HG03095 (cell line): ENCODE measurements around the gene ZNF619.
"Not testable (repeated sequence)": the region's sequence is repeated elsewhere in the genome, so short reads cannot be mapped to it uniquely, and the experiment has no call there.

Experiments
- ATAC-seq: cut with Tn5 transposase; IDR thresholded peaks from one replicate; pipeline ENCODE4 v1.9.1; 2021; ENCODE audit warnings: moderate library complexity; ENCODE audit not compliant: unreplicated experiment

The ZNF619 gene

DNA sequence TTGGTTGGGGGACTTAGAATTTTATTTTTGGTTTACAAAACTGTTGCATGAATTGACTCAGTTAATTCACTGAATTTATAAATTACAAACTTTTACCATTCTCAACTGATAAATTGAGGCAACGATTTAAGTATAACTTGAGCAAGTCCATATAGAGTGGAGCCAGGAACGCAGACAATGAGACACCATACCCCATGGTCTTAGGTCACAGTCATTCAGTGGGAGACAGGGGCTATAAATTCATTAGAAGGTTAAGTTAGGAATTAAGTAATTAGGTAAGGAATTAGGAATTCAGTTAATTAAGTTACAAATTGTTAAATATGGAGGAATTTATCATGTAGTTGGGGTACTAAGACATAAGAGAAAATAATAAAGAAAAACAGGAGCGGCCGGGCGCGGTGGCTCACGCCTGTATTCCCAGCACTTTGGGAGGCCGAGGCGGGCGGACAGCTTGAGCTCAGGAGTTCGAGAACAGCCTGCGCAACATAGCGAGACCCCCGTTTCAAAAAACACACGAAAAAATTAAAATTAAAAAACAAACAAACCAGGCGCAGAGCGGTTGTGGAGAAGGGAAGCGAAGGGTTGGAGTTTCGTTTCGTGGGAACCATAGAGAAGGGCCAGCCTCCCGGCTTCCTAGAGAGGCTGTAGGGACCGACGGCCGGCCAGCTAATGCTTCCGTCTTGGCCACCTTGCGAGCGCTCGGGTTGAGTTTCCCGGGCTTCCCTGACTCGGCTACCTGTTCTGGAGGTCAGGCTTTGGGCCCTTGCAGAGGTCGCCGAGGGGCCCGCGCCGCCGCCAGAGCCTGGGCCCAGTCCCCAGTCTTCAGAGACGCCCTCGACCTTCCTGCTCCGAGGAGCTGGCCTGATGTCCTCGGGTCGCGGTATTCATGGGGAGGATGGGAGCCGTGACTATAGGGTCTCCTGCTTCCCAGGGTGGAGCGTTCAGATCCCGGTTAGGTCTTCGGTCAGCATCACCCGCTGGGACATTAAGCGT is at the start of gene ZNF619:
ZNF619 (plus strand) TSS at position 645 of the 993 bp plus-strand sequence. CDS start 858 bp downstream, outside the sequence.
- peak; percentile 75 for ATAC-seq

DNA sequence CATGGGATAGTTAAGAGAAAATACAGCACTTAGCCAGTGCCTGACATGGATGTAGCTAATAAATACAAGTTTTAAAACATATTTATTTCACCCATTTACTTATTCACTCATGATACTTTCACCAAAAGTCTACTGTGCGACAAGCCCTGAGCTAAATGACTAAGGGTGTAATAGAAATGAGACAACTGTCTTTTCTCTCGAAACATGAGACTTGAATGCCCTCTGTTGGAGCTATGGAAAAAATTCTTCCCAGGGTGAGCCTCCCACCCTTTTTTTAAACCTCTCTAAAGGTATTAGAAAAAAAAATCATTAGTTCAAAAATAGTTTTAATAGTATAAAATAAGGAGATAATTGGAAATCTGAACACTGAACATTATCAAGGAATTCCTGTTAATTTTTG is 44.1 kb upstream of the ZNF619 start:
- ATAC-seq, result no peak

DNA sequence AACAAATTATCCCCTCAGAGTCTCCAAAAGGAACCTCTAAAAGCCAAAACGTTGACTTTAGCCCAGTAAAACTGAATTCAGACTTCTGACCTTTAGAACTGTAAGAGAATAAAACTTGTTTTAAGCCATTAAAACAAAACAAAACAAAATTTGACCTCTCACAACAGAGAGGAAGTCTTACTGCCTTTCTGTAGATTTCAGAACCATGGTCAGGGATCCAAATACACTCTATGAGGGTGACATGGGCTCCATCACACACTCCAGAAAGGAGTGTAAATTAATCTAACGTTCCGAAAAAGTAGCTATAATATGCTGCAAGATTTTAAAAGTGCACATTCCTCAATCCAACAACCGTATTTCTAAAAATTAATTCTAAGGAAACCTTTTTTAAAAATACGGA is 39.0 kb upstream of the ZNF619 start:
- ATAC-seq, result no peak

DNA sequence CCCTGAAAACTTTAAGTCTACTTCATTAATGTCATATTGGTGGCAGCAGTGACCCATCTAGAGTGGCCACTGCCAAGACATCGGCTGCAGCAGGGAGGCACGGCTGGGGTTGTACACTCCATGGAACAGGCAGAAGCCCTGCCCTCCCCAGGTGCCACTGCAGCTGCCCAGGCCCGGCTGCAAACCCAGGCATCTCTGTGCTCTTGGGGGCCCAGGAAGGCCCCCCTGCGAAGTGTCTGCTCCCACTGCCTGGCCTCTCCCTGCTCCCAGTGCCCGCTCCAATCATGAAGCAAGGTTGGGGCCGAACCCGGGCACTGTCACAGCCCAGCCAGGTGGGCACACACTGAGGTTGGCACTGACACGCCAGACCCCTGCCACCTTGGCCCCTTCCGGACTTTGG is 31.9 kb upstream of the ZNF619 start:
- ATAC-seq, result no peak

DNA sequence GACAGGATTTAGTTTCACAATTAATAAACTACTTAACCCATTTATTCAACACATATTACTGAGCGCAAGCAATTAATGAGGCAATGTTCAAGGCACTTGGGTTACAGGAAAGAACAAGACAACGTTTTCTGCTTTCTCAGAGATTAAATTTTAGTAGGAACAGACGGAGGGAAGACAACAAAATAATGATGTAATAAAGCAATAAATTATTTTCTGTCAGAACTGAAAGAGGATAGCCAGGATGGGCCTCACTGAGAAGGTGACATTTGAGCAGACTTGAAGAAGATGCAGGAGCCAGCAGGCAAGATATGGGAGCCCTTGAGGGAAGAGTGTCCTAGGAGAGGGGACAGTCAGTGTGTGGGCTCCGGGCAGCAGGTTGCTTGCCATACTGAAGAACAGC is 31.0 kb upstream of the ZNF619 start:
- ATAC-seq, result no peak

DNA sequence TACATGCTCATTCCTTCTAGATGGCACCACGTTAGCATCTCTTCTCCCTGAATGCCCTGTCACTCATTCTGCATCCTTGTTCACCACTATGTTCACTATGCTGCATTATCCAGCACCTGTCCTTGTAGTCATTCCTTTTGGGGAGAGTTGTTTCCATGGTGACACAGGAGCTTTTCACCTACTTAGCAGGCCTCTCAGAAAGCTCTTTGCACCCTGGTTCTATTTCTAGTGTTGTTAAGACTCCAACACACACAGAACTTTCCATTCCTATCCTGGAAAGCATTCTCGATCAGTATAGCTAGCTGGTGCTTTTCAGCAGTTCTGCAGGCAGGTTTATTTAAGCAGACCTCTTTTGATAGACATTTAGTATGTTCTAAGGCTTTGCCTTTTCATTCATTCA is 26.5 kb upstream of the ZNF619 start:
- ATAC-seq, result no peak

DNA sequence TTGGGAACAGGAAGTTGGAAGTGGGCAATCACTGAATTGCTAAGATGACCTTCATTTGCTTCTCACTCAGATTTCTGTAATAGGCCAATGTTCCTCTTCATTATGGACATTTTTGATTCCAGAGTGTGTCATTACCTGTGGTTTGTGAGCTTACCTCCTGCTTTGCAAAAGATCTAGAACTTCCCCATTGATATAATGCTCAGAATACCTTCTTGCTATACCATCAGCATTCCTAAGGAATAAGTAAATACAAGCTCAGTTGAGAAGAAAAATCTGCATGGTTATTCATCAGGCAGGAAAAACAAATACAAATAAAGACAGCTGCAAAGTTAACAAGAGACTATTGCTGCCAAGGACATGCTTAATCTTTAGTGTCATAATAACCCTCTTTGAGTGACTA is 25.4 kb upstream of the ZNF619 start:
- no peak for ATAC-seq

DNA sequence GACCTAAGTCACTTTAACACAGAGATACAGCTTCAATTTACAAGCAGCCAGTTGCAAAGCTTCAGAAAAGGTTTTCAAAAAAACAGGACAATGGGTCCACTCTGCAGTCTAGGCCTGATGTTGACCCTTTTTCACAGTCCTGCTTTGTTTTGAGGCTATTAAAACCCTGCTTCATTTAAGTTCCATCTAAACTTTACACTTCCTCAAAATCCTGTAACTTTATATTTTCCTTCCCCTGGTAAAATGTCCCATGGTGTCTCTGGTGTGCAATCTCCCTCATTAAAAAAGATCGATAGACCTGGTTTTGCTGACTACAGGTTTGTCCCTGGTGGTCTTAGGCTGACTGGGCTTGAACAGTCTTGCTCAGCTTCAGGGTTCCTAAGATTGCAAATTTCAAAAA is 24.9 kb upstream of the ZNF619 start:
- ATAC-seq, result no peak

DNA sequence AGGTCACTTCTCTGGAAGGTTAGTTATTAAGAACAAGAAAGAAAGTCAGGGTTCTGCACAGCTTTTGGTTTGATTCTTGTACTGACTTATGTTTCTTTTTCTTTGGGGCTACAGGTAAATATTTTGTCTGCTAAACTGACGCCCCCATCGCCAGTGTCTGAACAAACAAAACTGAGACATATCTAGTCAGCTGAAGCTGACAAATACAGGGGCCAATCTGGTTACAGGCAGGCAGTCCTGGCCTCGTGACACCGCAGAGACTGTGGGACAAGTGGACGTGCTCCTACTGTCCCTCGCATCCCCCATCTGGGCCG is 24.4 kb upstream of the ZNF619 start:
- no peak for ATAC-seq

DNA sequence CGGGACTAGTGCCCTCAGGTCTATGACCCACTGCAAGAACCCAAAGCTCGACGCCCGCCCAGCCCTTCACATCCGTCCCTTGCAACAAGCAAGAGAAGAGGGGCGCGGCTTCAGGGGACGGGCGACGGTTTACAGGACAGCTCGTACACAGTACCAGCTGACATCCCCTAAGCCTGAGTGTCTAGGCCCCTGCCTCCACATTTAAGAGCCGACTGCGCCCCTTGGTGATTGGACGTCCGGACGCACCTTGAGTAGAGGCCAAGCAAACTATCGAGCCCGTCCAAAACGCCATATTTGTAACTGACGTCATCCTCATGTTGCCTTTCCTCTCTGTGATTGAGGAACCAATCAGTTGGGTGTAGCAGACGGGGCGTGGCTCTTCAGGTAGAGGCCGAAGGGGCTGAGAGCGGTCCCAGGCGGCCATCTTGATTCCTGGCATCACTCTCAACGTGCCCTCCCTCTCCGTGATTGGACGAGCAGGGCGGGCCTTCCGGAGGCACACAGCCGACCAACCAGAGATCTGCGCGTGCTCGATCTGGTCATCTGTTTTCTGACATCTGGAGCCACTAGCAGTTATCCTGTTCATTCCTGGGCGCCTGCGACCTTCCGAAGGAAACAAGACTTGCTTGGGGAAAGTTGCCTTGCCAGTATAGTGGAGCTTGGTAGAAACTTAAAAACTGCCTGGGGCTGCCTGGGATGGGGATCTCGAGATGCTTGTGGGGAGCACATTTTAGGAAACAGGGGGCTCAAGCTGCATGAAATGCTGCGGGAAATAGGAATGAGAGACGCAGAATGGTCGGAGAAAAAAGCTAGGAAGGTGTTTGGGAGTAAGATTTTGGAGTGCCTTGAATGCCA is 23.8 kb upstream of the ZNF619 start:
- ATAC-seq, result peak; percentile 93

DNA sequence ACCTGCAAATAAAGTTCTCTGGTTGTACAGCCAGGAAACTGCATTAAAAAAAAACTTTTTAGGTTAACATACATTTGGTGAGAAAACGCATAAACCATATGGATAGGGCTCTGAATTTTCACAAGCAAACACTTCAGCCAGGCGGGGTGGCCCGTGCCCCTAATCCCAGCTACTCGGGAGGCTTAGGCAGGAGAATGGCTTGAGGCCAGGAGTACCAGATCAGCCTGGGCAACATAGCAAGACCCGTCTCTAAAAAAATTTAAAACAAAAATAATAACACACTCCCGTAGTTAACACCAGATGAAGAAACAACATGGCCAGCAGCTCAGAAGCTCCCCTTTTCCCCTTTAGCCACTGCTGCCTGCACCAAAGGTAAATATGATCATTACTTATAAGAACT is 23.0 kb upstream of the ZNF619 start:
- ATAC-seq, result no peak

DNA sequence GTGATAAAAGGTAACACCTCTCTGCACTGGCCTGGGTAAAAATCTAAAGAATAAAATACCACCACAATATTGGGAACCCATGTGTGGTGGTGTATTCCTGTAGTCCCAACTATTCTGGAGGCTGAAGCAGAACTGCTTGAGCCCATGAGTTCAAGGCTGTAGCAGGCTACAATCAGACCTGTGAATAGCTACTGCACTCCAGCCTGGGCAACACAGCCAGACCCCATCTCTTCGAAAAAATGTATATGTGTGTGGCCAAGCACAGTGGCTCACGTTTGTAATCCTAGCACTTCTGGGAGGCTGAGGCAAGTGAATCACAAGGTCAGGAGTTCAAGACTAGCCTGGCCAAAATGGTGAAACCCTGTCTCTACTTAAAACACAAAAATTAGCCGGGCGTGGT is 21.6 kb upstream of the ZNF619 start:
- ATAC-seq, result no peak

DNA sequence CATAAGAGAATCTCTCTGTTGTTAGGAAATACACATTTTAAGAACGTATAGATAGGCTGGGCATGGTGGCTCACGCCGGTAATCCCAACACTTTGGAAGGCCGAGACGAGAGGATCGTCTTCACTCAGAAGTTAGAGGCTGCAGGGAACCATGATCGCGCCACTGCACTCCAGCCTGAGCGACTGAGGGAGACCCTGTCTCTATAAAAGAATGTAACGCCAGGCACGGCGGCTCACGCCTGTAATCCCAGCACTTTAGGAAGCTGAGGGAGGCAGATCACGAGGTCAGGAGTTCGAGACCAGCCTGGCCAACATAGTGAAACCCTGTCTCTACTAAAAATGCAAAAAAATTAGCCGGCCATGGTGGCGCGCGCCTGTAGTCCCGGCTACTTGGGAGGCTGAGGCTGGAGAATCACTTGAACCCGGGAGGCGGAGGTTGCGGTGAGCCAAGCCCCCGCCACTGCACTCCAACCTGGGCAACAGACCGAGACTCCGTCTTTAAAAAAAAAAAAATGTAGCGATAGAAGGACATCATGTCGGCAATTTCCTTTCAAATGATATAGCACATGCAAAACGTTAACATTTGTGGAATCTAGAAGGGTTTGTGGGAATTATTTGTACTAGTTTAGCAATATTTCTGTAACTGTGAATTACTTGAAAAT is 20.5 kb upstream of the ZNF619 start:
- ATAC-seq, result no peak

DNA sequence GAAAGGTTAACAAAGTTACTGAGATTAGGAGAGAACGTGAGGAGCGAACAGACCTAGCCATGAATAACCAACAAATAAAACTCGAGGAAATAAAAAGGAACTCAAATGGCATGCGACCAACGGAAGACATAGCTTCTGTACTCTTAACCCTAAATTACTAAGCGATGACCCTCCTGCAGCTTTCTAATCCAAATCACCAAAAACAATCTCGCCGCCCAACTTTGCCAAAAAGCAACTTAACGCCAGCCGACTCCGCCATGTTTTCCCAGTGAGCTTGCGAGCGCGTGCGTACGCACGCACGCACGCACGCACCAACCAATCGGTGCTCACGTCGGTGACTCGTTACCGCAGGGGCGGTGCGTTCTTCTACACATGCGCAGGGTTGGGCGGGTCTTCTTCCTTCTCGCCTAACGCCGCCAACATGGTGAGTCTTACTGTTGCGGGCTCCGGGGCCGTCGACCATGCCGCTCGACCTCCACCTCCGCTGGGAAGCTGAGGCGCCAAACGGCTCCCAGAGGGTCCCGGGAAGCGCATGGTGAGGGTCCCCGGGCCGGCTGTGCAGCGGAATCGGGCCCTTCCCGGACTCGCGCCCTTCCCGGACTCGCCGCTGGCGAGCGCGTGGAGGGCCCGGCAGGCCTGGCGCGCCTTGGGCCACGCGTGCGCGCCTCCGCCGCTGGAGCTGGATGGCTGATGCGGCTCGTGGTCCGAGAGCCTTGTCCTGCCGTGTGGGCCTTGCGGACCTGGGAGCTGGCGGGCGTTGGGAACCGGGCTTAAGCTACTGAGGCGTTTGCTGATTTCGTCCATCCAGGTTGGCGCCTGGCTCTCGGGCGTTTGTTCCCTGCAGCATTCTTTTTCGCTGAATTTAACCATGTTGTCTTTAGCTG is 19.7 kb upstream of the ZNF619 start, which contains the start of gene RPL14:
RPL14 (plus strand) TSS at position 400 of the 884 bp plus-strand sequence; CDS start at position 533, 133 bp downstream.
- peak; percentile 66 for ATAC-seq

DNA sequence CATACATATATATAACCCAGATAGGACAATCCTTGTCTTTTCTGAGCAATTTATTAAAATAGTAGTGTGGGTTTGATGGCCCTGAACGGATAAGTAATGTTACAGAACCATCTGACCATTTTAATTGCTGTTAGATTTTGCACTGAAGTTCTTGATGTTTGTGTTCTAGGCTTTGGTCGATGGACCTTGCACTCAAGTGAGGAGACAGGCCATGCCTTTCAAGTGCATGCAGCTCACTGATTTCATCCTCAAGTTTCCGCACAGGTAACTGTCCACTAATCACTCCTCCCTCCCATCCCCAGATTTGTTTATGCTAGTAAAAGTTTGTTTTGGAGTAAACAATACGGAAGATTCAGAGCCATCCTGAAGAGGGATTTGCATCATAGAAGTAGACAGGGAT is 18.4 kb upstream of the ZNF619 start:
- ATAC-seq, result no peak

DNA sequence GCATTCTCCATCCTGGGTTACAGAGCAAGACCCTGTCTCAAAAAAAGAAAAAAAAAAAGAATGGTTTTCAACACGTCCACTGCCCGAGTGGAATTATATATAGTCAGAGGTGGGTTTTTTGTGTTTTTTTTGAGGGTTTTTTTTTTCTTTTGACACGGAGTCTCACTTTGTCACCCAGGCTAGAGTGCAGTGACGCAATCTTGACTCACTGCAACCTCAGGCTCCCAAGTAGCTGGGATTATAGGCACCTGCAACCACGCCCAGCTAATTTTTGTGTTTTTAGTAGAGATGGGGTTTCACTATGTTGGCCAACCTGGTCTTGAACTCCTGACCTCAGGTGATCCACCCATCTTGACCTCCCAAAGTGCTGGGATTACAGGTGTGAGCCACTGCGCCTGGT is 16.4 kb upstream of the ZNF619 start:
- not testable (repeated sequence) for ATAC-seq

DNA sequence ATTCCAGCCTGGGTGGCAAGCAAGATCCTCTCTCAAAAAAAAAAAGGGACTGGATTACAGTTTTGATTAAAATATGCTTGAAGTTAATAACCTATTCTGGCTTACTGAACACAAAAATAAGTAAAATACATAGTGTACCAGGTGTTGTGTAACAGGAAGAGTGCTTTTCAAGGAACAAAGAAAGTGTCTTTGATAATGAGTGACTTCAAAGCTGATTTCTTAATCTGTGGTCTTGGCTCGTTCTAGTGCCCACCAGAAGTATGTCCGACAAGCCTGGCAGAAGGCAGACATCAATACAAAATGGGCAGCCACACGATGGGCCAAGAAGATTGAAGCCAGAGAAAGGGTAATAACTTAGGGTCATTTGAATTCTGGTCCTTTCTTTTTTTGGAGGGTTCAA is 15.8 kb upstream of the ZNF619 start:
- no peak for ATAC-seq

DNA sequence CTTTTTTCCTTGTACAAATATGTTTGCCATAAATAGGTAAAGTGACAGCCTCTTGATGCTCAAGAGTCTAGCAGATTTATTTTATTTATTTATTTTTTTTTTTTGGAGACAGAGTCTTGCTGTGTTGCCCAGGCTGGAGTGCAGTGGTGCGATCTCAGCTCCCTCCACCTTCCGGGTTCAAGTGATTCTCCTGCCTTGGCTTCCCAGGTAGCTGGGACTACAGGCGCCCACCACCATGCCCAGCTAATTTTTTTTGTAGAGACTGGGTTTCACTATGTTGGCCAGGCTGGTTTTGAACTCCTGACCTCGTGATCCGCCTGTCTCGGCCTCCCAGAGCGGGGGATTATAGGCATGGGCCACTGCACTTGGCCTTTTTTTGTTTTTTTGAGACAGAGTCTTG is 14.1 kb upstream of the ZNF619 start:
- ATAC-seq, result not testable (repeated sequence)

DNA sequence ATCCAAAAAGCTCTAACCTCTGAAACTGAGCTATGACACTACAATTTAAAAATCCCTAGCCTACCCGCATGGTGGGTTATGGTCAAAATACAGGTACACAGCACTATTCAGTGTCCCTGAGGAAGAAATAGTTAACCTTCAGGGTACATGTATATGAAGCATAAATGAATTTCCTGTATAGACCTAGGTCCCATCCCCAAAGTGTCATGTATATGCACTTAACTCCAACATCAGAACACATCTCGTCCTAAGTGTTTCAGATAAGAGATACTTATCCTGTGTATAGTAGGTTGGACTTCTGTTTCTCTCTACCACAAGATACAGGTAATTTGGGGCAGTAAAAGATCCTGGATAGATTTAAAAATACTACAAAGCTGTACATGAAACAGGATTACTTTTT is 13.3 kb upstream of the ZNF619 start:
- ATAC-seq, result no peak
